ENCODE data around the gene PLOD2.

PLOD2 gene

DNA sequence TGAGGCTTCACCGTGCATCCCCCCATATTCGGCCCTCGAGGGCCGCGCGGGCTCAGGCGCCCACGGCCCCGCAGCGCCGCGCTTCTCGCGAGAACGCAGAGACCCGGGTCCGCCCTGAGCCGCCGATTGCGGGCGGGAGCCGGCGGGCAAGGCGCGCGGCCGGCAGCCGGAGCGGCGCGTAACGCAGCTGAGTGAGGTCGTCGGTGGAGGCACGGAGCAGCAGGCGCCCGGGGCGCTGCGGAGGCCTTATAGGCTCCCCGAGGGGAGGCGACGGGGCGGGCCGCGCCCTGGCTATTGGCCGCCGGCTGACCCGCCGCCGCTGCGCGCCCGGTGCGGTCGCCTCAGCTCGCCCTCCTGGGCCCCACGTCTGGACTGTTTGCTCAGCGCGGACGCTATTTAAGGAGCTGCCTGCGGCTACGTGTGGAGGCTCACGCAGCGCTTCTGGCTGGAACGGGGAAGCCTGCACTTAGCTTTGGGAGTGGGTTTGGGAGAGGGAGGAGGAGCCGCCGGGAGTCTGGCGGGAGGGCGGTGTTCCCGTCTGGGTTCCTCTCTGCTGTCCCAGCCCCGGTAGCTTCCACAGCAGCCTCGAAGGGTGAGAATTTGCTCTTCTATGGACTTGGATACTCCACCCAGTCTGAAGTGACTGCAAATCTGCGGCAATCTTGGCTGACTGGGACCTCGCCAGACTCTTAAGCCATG is at the start of gene PLOD2:
PLOD2 (minus strand) TSS at position 221 of the 699 bp plus-strand sequence; CDS start at position 26, 195 bp downstream.
- DNase-seq, result no peak

DNA sequence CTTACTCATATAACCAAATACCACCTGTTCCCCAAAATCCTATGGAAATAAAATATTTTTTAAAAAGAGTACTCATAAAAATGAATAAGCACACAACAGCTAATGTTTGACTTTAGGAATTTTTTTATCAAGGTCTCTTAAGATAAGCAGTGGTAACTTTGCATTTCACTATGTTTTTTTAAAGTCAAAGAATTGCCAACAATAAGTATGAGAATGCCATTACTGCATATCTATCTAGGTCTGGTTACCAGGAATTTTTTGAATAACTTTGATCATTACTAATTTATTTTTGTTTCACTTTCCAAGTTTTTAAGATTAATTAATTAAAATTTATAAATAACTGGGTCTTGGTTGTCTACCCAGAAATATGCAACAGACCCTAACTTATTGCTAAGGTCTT is 48.4 kb upstream of the PLOD2 start:
- no peak for DNase-seq

DNA sequence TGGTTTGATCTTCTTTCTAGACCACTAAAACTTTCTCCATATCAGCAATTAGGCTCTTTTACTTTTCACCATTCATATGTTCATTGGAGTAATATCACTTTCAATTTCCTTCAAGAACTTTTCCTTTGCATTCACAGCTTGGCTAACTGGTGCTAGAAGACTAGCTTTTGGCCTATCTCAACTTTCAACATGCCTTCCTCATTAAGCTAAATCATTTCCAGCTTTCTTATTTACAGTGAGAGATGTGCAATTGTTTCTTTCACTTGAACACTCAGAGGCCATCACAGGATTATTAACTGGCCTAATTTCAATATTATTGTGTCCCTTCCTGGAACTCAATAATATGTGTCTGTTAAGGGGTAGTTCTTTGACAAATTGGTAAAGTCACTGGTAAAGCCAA is 42.8 kb upstream of the PLOD2 start:
- DNase-seq, result no peak

DNA sequence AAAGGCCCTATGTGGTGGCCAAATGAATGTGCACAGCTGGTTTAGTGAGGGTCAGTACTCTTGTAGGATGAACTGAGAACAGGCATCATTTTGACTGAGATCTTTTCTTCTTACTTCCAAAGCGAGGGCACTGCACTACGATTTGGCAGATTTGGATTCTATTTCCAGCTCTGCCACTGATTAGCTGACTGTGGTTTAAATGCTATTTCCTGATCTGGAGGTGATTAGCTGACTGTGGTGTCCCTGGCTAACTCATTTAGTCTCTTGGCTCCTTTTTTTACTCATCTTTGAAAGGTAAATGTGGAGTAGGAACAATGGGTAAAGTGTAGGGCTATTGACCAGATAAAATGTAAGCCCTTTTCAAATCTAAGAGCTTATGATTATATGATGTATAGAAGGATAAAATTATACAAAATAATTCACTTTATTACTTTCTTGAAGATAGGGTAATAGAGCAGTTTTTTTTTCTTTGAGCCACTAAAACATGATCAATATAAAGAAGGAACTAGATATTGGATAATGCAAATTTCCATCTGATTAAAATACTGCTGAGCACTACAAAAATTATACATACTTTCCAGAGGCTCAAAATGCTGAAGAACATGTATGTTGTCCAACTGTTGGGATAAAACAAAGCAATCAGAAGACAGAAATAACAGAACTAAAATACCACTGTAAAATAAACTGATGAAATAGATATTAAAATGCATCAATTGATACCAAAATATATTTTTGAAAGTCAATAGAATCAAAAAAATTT is 39.7 kb upstream of the PLOD2 start:
- no peak for DNase-seq

DNA sequence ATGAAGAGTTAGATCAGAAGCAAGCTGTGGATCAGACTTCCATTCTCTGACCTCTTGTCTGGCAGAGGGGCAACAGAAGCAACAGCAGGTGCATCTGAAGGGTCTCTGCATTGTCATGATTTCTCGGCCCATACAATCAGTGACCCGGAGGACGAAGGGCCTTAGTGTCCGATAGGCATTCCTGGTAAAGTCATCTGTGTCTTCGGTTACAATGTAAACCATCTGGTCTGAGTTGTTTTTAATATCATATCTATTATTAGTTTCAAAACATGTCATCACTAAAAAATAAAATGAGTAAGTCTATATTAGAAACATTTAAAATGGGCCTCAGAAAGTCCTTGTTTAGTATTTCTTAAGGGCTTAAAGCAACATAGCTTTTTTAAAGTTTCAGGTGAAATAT is 38.8 kb upstream of the PLOD2 start:
- no peak for DNase-seq

DNA sequence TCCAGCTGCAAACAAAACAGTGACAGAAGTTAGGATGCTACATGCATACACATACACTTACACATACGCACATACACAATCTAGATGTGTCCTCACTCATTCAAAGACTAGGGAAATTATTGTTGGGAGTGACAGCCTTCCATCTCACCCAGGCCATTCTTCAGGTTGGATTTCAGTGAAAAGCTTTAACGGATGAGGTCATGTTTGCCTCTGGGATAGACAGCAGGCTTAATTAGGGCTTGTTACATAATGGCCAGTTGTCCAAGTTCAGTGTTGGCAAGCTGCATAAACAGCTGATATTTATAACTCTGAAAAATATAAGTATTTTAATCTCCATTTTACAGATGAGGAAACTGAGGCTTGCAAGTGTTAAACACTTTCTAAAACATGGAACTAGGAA is 35.8 kb upstream of the PLOD2 start:
- no peak for DNase-seq

DNA sequence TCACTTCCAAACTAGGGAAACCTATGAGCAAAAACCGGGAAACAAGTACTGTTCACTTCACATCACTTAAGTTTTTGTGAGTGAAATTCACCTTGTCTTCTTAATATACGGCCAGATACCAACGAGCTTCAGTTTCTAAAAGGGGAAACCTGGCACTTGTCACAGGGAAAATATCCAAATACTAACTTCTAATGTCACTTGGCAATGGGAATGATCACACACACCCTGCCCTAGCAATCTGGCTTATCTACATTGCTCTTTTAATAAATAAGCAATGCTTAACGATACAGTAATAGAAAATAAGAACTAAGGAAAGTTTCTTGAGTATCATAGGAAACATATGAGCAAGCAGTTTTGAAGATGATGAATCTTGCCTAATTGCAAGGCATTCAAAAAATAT is 34.6 kb upstream of the PLOD2 start:
- DNase-seq, result no peak

DNA sequence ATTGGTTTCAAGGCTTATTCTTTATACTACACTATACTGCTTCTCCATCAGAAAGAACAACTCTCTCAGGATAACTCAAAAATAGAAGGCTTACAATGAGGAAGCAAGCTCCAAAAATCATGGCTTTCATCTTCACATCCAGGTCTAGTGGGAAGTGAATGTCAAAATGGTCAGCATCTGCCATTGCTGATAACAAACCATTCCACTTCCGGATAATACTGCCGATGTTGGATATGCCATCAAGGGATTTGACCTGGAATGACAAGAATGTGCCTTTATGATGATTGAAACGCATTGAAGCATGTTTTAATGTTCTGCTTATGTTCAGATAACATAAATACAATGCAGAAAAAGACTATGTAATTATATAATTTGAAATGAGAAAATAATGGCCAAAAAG is 34.0 kb upstream of the PLOD2 start:
- no peak for DNase-seq

DNA sequence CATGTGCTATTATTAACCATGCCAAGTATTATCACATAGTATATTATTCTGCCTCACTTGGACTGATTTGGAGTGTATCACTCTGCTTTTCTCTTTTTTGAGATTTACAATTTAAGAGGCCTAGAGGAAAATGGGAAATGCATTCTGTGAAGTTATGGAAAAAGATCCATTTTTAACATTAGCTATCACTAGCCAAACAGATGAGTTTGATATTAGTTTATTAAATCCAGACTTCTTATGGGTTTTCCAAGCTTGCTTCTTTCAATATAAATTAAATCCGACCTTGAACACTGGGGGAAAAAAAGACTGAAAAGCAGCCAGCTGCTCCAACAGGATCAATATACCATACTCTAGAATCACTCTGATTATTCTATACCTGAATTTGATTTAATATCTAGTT is 30.1 kb upstream of the PLOD2 start:
- no peak for DNase-seq

DNA sequence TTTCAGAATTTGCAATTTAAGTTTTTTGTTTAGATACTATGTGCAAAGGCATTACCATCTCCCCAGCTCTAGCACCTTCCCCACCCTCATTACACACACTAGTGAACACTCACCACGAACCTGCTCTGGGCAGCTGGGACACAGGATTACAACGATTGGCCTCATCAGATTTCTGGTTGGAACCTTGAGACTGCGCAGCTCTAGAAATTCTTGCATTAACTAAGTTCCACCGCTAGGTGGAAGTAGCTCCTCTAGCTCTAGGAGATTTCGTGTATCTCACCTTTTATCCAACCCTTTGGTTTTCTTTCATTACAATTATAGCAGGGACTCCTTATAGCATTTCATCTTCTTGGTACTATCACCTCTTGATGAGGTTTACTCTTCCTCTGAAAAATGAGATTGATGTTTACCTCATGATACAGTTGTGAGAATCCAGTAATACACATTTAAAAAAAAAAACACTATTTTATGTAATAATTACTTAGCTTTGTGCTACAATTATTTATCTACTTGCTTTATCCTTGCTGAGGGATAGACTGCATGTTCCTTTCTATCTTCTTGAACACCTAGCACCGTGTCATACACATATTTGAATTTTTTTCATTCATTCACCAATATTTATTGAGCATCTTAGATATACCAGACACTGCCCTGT is 28.7 kb upstream of the PLOD2 start:
- DNase-seq, result no peak

DNA sequence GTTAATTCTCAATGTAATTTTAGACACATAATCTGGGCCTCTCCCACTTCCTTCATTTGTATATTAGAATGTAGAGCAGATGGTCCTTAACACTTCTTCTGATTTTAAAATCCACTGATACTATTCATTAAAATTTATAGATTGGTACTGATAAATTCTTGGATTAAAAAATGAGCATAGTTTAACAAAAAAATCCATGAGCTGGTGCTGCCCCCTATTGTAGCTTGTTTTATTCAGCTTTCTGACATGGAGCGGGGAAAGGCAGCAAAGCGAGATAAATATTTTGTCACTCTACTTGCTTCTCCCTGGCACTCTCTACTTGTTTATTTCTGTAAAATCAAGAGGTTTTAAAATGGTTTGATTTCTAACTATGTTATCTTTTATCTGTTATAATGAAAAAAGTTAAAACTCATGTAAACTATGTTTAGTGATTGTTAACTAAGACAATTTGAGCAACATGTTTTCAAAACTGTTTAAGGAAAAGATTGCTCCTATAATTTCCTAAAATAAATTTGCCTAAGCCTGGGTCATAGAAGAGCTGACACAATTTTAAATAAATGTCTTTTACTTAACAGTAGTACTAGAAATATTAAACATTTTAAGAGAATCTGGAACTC is 26.5 kb upstream of the PLOD2 start:
- DNase-seq, result no peak

DNA sequence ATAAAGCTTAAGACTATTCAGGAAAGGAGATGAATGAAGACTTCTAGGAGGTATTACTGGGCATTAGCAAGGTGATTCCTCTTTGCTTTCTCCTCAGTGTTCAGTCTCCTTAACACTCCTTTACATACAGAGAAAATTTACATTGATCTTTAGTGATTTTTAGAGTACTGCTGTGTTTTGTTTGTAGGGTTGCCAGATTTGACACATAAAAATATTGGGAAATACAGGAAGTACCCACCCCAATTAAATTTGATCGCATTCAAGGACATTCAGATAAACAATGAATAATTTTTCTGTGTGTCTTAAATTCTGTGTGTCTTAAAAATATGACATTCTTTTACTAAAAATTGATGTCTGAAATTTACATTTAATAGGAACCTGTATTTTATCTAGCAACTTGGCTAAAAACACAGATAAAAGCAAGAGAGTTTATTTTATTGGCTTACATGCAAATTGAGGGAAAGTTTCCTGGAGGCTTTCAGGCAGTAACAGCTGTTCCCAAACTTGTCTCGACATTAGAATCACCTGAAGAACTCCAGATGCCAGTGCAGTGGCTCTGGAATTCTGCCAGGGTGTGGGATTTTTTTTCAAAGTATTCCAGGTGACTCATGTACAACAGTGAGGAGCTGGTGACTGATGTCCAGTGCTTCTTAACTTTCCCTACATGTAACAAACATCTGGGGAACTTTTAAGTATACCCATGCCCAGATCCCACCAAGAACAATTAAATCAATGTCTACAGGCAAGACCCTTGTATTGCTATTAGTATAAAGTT is 23.4 kb upstream of the PLOD2 start:
- DNase-seq, result no peak

DNA sequence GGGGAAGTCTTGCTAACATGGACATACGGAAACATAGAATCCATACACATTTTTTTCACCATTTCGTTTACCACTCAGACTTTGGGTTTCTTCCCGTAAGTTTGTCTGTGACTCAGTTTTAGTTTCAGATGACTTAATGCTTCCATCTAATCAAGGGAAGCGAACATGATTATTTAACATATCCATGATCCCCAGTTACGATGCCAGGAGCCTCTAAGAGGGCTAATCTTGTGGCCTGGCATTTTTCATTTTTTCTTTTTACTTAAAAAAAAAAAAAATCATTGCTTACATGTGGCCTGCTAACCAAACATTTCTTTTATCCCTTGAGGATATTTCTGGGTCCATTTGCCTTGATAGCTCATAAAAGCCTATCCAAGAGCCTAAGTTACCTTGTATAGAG is 20.2 kb upstream of the PLOD2 start:
- DNase-seq, result no peak

DNA sequence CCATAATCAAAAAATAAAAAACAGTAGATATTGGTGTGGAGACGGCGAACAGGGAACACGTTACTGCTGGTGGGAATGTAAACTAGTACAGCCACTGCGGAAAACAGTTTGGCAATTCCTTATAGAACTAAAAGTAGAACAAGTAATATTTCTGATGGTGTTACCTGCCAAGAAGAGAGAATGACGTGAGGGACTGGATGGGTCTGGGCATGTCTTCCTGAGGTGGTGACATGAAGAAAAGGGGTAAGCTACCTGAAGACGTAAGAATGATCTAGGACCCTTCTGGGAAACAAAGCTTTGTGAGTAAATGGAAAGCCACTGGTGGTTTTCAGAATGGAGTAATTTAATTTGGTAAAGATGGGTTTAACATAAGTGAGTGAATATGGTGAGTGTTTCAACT is 19.4 kb upstream of the PLOD2 start:
- no peak for DNase-seq

DNA sequence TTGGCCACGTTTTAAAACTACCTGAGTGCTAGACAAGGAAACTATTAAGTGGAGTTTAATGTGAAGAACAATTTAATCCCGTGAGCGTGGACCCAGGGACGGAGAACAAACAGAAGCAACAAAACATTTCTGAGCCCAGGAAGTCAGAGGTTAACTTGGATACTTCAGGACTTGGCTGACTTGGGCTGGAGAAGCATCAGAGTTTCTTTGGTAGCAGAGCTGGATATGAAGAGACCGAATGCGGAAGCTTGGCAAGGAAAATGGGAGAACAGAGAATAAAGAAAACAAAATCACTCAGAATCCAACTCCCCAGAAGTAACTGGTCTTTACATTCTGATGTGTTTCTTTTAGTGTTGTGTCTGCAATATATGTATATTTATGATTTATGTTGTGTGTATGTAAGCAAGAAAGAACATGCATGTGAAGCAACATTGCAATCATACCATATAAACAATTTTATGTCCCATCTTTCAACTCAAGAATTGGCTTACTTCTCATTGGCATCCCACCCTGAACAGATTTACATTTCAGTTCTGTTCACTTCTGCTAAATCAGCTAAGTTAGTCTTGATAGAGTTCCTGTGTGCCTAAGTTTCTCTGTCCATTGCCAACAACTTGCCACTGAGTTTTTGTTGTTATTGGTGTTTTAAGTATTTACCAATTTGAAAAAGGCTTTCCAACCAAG is 17.2 kb upstream of the PLOD2 start:
- no peak for DNase-seq

DNA sequence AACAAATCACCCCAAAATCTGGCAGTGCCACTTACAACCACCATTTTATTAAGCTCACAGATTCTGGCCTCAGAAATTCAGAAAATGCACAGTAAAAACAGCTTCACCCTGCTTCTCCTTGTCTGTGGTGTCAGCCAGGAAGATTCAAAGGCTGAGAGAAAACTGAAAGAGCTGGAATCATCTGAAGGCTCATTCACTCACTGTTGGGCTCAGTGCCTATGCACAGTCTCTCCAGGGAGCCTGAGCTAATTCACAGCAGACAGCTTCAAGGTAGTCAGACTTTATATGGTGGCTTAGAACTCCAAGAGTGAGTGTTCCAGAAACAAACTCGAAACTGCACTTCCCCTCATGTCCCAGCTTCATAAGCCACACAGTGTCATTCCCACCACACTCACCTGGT is 16.5 kb upstream of the PLOD2 start:
- no peak for DNase-seq

DNA sequence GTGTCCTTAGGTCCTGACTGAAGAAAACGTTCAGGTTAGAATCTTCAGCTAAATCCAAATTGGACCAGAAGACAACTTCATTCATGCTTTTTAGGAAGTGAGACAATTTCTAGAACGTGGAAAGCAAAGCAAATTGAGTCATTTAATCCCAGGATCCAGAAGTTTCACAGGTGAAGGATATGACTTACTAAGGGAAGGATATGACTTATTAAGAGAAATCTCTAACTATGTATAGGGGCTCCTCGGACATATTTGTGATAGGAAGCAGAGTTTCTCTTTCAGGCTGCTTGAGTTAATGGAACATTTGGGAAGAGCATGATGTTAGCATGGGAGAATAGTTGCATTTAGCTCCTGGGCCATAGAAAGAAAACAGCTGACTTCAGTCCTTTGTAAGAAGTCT is 16.1 kb upstream of the PLOD2 start:
- DNase-seq, result no peak

DNA sequence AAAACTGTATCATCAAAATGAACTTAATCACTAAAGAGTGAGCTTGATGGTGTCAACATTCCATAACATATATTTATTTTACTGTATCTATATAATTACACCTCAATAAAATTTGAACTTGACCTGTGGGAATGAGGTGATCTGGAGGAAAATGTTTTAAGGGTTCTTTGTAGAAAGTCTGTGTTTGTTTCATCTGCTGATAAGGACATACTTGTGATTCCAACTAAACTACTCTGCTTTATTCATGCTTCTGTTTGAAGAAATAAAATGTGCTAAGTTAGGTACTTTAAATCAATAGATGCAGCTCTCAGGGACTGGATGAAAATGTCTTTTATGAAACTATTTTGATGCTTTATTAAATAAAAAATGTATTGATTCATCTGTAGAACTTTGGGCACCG is 11.6 kb upstream of the PLOD2 start:
- DNase-seq, result no peak

DNA sequence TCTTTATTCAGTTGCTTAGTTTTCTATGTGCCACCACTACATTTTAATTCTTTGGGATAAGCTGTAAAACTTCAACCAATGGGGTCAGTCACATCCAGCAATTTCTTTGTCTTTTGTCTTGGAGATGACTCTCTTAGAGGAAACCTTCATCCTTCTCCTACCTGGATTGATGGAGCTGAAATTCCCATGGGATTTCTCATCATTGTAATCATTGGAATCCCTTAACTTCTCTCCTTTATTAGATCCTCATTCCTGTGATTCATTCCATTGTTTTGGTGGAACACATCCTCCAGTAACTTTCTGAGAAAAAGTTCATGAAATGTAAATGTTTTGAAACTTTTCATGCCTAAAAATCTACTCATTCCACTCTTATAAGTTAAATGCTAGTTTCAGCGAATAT is 9.6 kb upstream of the PLOD2 start:
- no peak for DNase-seq

DNA sequence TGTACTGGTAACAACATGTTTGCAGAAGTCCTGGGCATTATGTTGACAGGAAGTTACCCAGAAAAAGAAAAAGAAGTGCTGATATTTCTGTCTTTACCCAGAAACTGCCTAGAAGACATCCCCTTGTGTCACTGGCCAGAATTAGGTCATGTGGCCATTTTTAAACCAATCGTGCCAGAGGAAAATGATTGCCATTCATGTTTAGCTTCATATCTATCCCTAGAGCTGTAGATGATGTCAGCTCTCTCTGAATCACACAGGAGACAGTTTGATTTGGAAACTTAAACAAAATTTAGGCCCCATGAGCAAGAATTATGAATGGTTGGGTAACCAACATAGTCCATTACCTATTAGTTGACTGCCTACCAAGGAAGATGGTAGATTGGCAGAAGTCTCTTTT is 8.9 kb upstream of the PLOD2 start:
- no peak for DNase-seq

DNA sequence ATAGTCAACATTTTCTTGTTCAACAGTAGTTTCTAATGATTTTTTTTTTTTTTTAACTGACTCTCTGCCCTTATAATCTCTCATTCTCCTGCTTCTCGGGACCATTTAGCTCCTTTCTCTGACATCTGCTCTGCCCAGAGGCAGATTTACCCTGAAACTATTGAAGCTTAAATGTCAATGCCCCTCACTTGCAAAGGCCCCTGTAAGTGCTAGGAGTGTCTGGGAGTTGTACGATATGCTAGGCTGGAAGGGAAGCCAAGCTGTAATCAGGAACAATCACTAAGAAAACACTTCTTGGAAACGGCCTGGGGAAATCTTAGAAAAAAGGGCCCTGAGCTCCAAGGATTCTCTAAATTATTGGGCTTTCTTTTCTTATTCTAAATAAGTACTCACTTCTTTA is 5.8 kb upstream of the PLOD2 start:
- DNase-seq, result no peak

DNA sequence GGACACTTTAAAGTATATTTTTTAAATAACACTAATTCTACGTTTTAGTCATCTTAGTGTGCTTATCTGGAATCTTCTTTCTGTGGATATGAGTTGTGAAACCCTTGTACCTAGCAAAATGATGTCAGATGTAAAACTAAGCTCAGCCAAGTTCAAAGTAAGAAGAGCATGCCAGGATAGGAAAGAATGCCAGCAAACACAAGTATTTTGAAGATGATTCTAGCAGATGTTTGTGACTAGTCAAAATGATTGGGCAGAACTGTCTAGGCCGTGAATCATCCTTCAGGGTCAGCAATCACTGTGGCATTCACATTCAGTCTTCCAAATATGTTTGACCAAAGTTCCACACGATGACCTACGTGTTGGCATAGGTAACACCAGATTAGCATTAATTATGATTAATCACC is 5.4 kb upstream of the PLOD2 start:
- DNase-seq, result no peak

All from NCI-H187 treated with DMSO at 0.1 percent for 48 hours (cell line).